Activated B cell treated with CpG ODN at 0.5 μM for 24 hours (primary cell): ENCODE results near the gene TMEM121B. TPM values are rescaled to one million over a fixed set of nuclear protein-coding genes. Genes with fewer than 3 reads are reported as not detected.

ENCODE experiments used
- ATAC-seq: fragments of 200-7000 bp; cut with Tn5 transposase; one replicate; pipeline ENCODE4 v1.10.0; 2021; ENCODE audit warnings: low read depth, mild to moderate bottlenecking, moderate library complexity
- CTCF ChIA-PET: fragments of 350-600 bp; sonication (Branson Sonifier 250); formaldehyde crosslinking; loops from one replicate; lab custom pipeline; 2021; ENCODE audit warnings: antibody characterized with exemption; lab: Charles Lee
- POLR2A ChIA-PET: fragments of 350-600 bp; sonication (Branson Sonifier 250); formaldehyde crosslinking; loops from one replicate; lab custom pipeline; 2021; ENCODE audit warnings: antibody characterized with exemption; lab: Charles Lee
- DNase-seq: peaks from one replicate; pipeline ENCODE4 v3.0.0; 2022
- H3K27ac Mint-ChIP-seq: one replicate; pipeline ENCODE4 v1.8.0; 2020; ENCODE audit warnings: mixed read lengths
- H3K27me3 Mint-ChIP-seq: one replicate; pipeline ENCODE4 v1.8.0; 2021; ENCODE audit warnings: mixed read lengths
- H3K36me3 Mint-ChIP-seq: one replicate; pipeline ENCODE4 v1.8.0; 2021; ENCODE audit warnings: low read depth, mixed read lengths
- H3K4me1 Mint-ChIP-seq: one replicate; pipeline ENCODE4 v1.8.0; 2021; ENCODE audit warnings: mixed read lengths
- H3K4me3 Mint-ChIP-seq: one replicate; pipeline ENCODE4 v1.8.0; 2020; ENCODE audit warnings: mild to moderate bottlenecking, mixed read lengths
- H3K9me3 Mint-ChIP-seq: one replicate; pipeline ENCODE4 v1.8.0; 2020; ENCODE audit warnings: mixed read lengths
- CTCF ChIP-seq: fragments of 200-600 bp; IDR thresholded peaks from one replicate; pipeline ENCODE4 v1.8.0; 2022; ENCODE audit warnings: antibody characterized with exemption, mild to moderate bottlenecking
- intact Hi-C: fragments of 100-400 bp; cut with micrococcal nuclease; formaldehyde crosslinking; loops from one replicate; pipeline ENCODE4 v1.15.1; 2024
- total RNA-seq: library from RNA; stranded (reverse); gene quantifications from 2 replicates; pipeline ENCODE4 v1.2.3, GENCODE V29; 2022

The TMEM121B gene
- total RNA-seq, 1 donor from 2014 or later: 0.16 TPM

GRCh38 chr22:17084554-17085276, 36.4 kb downstream of the TMEM121B start, which contains the start of gene IL17RA:
Gene IL17RA, plus strand, starts transcription at chr22:17085000. Its CDS starts 92 bp downstream, at chr22:17085092.
- Mint-ChIP-seq H3K27ac (peak within 1 kb of the TSS; percentile 81), H3K9me3 (no peaks in the 10 kb centered on the region), H3K4me3 (peak within 1 kb of the TSS; percentile 89), H3K4me1 (peaks cover 40% of the 10 kb centered on the region), H3K36me3 (no peaks in the 10 kb centered on the region), H3K27me3 (no peaks in the 10 kb centered on the region)
- peak; percentile 99 for ATAC-seq
- ChIA-PET CTCF (interaction anchor here (0.6 to 0.9 kb wide), 2 partner anchors 10 to 1069 kb away, joined by 3 read pairs; no protein-coding TSS in a partner anchor), POLR2A (interaction anchor here (1.0 to 1.2 kb wide), 2 partner anchors 73 to 87 kb away, joined by 3 to 4 read pairs; no protein-coding TSS in a partner anchor)
- DNase-seq: peak; percentile 96
- intact Hi-C loops: loop anchor here (5.0 to 10.0 kb wide), 3 partner anchors 133 to 990 kb away; partner anchors contain the start of genes ADA2, BCL2L13 and PEX26
- TF ChIP-seq CTCF: no peak

GRCh38 chr22:17083811-17084441, 37.2 kb downstream of the TMEM121B start:
- Mint-ChIP-seq H3K36me3 (no peaks in the 10 kb centered on the region), H3K27ac (peak overlapping the region; percentile 81), H3K9me3 (no peaks in the 10 kb centered on the region), H3K4me3 (peak overlapping the region; percentile 89), H3K27me3 (no peaks in the 10 kb centered on the region), H3K4me1 (peaks cover 38% of the 10 kb centered on the region)
- intact Hi-C loops: loop anchor here (5.0 to 10.0 kb wide), 3 partner anchors 133 to 991 kb away; partner anchors contain the start of genes ADA2, BCL2L13 and PEX26
- TF ChIP-seq CTCF: no peak
- CTCF ChIA-PET: interaction anchor here (0.6 to 0.9 kb wide), 2 partner anchors 9 to 1070 kb away, joined by 3 read pairs; no protein-coding TSS in a partner anchor
- ATAC-seq: no peak
- POLR2A ChIA-PET: no interaction called here
- no peak for DNase-seq

GRCh38 chr22:17083255-17083654, 37.9 kb downstream of the TMEM121B start:
- H3K9me3 Mint-ChIP-seq: no peaks in the 10 kb centered on the region
- no peak overlapping the region for H3K27ac Mint-ChIP-seq
- intact Hi-C loops: loop anchor here (5.0 to 10.0 kb wide), 3 partner anchors 134 to 992 kb away; partner anchors contain the start of genes ADA2, BCL2L13 and PEX26
- DNase-seq: no peak
- CTCF ChIA-PET: no interaction called here
- ATAC-seq: no peak
- POLR2A ChIA-PET: interaction anchor here (0.7 kb wide), 1 partner anchor 35 kb away, joined by 4 read pairs; no protein-coding TSS in a partner anchor
- H3K27me3 Mint-ChIP-seq: no peaks in the 10 kb centered on the region
- TF ChIP-seq CTCF: no peak
- H3K4me3 Mint-ChIP-seq: peak overlapping the region; percentile 64
- H3K36me3 Mint-ChIP-seq: no peaks in the 10 kb centered on the region
- peaks cover 36% of the 10 kb centered on the region for H3K4me1 Mint-ChIP-seq

- no peaks in the 10 kb centered on the region for H3K36me3 Mint-ChIP-seq
- intact Hi-C loops: loop anchor here (5.0 kb wide), 1 partner anchor 288 kb away; the partner anchor contains the start of gene CECR2
- no peak for DNase-seq
- no peak for ATAC-seq
- no peaks in the 10 kb centered on the region for H3K9me3 Mint-ChIP-seq
- no peak for TF ChIP-seq CTCF
- H3K4me1 Mint-ChIP-seq: peaks cover 11% of the 10 kb centered on the region
- H3K27ac Mint-ChIP-seq: no peak overlapping the region
- ChIA-PET CTCF (no interaction called here), POLR2A (no interaction called here)
- no peak overlapping the region for H3K4me3 Mint-ChIP-seq
- H3K27me3 Mint-ChIP-seq: no peaks in the 10 kb centered on the region
Measured at GRCh38 chr22:17079572-17079971, 41.6 kb downstream of the TMEM121B start.
